Neural progenitor cell (in vitro differentiated cells): ENCODE measurements around the gene BHLHA15.

Source experiments
- CTCF ChIP-seq: fragments of 200-600 bp; sonication (generic); IDR thresholded peaks from 2 replicates; pipeline ENCODE4 v1.5.1; 2017; ENCODE audit warnings: antibody characterized with exemption, mild to moderate bottlenecking
- EZH2 ChIP-seq: fragments of 200-600 bp; sonication (generic); IDR thresholded peaks from 2 replicates; pipeline ENCODE4 v1.6.1; 2017; ENCODE audit warnings: antibody characterized with exemption, mild to moderate bottlenecking, moderate library complexity

GRCh38 chr7:98254516-98254915, 43.3 kb downstream of the BHLHA15 start:
- no peak for TF ChIP-seq CTCF
- no peak for TF ChIP-seq EZH2
